Colonic mucosa (tissue), 4 donors: ENCODE measurements around the gene HMG20A. TPM values are rescaled to one million over a fixed set of nuclear protein-coding genes. Genes with fewer than 3 reads are reported as not detected.
"Not testable (repeated sequence)": the region's sequence is repeated elsewhere in the genome, so short reads cannot be mapped to it uniquely, and the experiment has no call there.

Experiments
- DNase-seq: peaks from one replicate; pipeline ENCODE4 v3.0.0-alpha.2; 2020
- H3K27ac ChIP-seq: fragments of 200-600 bp; one replicate; pipeline ENCODE4 v1.8.0; 2021
- H3K27me3 ChIP-seq: fragments of 200-600 bp; one replicate; pipeline ENCODE4 v1.8.0; 2021
- H3K36me3 ChIP-seq: fragments of 200-600 bp; one replicate; pipeline ENCODE4 v1.8.0; 2021
- H3K4me1 ChIP-seq: fragments of 200-600 bp; one replicate; pipeline ENCODE4 v1.8.0; 2021; ENCODE audit warnings: mild to moderate bottlenecking
- H3K4me3 ChIP-seq: fragments of 200-600 bp; one replicate; pipeline ENCODE4 v1.8.0; 2021
- H3K9ac ChIP-seq, 2 donors: one replicate each; pipeline ENCODE4 v1.7.0; 2013; ENCODE audit warnings: control low read depth in 2 of 2, low read depth in 2 of 2, low read length in 2 of 2
- H3K9me3 ChIP-seq: fragments of 200-600 bp; one replicate; pipeline ENCODE4 v1.8.0; 2021
- intact Hi-C: fragments of 100-400 bp; cut with DNase I; formaldehyde crosslinking; loops from one replicate; pipeline ENCODE4 v1.14.1; 2022
- total RNA-seq, 2 donors: library from RNA; stranded (reverse); fragmentation: NEBNext Ultra II Directional in 1 of 2; extraction: Animal tissue kit (Norgen Biotek cat#: 25700) in 1 of 2; gene quantifications; one replicate each; pipeline ENCODE4 v1.2.1, GENCODE V29; 2021
- TF ChIP-seq, protein P1 (sequence below): fragments of 200-600 bp; IDR thresholded peaks from one replicate; pipeline ENCODE4 v1.8.0; 2022; ENCODE audit warnings: antibody characterized with exemption, mild to moderate bottlenecking
- donor health status: healthy.
- donor health status: DM: no; HTN: no; CAD: no.
- donor health status: DM: no; HTN: no; CAD: no.

HMG20A gene
- total RNA-seq, 2 donors from 2014 or later = 32.9 to 37.1 TPM

DNA sequence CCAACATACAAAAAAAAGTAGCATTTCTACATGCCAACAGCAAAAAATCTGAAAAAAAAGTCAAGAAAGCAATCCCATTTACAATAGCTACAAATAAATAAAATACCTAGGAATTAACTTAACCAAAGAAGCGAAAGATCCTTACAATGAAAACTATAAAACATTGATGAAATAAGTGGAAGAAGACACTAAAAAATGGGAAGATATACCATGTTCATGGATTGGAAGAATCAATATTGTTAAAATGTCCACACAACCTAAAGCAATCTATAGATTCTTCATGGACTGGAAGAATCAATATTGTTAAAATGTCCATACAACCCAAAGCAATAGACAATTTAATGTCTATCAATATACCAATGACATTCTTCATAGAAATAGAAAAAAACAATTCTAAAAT lies 21.8 kb upstream of the HMG20A start:
- intact Hi-C loops = no loop called here
- no peaks in the 10 kb centered on the region for H3K9me3 ChIP-seq
- TF ChIP-seq, protein P1, sequence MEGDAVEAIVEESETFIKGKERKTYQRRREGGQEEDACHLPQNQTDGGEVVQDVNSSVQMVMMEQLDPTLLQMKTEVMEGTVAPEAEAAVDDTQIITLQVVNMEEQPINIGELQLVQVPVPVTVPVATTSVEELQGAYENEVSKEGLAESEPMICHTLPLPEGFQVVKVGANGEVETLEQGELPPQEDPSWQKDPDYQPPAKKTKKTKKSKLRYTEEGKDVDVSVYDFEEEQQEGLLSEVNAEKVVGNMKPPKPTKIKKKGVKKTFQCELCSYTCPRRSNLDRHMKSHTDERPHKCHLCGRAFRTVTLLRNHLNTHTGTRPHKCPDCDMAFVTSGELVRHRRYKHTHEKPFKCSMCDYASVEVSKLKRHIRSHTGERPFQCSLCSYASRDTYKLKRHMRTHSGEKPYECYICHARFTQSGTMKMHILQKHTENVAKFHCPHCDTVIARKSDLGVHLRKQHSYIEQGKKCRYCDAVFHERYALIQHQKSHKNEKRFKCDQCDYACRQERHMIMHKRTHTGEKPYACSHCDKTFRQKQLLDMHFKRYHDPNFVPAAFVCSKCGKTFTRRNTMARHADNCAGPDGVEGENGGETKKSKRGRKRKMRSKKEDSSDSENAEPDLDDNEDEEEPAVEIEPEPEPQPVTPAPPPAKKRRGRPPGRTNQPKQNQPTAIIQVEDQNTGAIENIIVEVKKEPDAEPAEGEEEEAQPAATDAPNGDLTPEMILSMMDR = no peak

DNA sequence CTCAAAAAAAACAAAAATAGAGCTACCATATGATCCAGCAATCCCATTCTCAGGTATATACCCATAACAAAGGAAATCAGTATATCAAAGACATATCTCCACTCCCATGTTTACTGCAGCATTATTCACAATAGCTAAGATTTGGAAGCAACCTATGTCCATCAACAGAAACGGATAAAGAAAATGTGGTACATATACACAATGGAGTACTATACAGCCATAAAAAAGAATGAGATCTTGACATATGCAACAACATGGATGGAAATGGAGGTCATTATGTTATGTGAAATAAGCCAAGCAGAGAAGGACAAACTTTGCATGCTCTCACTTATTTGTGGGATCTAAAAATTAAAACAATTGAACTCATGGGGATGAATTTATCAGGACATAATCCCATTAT lies 20.4 kb upstream of the HMG20A start:
- no peak for DNase-seq
- TF ChIP-seq, protein P1 = no peak
- H3K9ac ChIP-seq = no peak overlapping the region

More for the DNA sequence above, 21.8 kb upstream of the HMG20A start:
- H3K9ac ChIP-seq = no peak overlapping the region
- H3K36me3 ChIP-seq = no peaks in the 10 kb centered on the region
- H3K4me3 ChIP-seq = no peak overlapping the region
- no peaks in the 10 kb centered on the region for H3K27me3 ChIP-seq
- H3K27ac ChIP-seq = no peak overlapping the region
- H3K4me1 ChIP-seq = no peaks in the 10 kb centered on the region
- DNase-seq = no peak

GRCh38 chr15:77402740-77403379 lies 17.8 kb upstream of the HMG20A start:
- Histone ChIP-seq H3K9ac (no peak overlapping the region), H3K4me3 (no peak overlapping the region), H3K27me3 (no peaks in the 10 kb centered on the region), H3K9me3 (no peaks in the 10 kb centered on the region), H3K4me1 (no peaks in the 10 kb centered on the region), H3K27ac (no peak overlapping the region), H3K36me3 (no peaks in the 10 kb centered on the region)
- no peak for DNase-seq
- intact Hi-C loops = no loop called here
- TF ChIP-seq, protein P1 = no peak

More for the DNA sequence above, 20.4 kb upstream of the HMG20A start:
- H3K27me3 ChIP-seq = no peaks in the 10 kb centered on the region
- no peak overlapping the region for H3K4me3 ChIP-seq
- H3K36me3 ChIP-seq = no peaks in the 10 kb centered on the region
- intact Hi-C loops = no loop called here
- H3K27ac ChIP-seq = no peak overlapping the region
- no peaks in the 10 kb centered on the region for H3K4me1 ChIP-seq
- no peaks in the 10 kb centered on the region for H3K9me3 ChIP-seq

- H3K4me3 ChIP-seq, H3K4me1 ChIP-seq, intact Hi-C loops, H3K9ac ChIP-seq, H3K27ac ChIP-seq, H3K36me3 ChIP-seq, H3K9me3 ChIP-seq, H3K27me3 ChIP-seq, DNase-seq: not testable (repeated sequence)
Observed at GRCh38 chr15:77406173-77406759, 14.4 kb upstream of the HMG20A start.

- H3K4me3 ChIP-seq = no peak overlapping the region
- TF ChIP-seq, protein P1 = no peak
- no peak overlapping the region for H3K9ac ChIP-seq
- intact Hi-C loops = no loop called here
- no peaks in the 10 kb centered on the region for H3K9me3 ChIP-seq
- H3K36me3 ChIP-seq = no peaks in the 10 kb centered on the region
- no peak overlapping the region for H3K27ac ChIP-seq
- peaks cover 7% of the 10 kb centered on the region for H3K4me1 ChIP-seq
- no peak for DNase-seq
- H3K27me3 ChIP-seq = no peaks in the 10 kb centered on the region
Observed at GRCh38 chr15:77406846-77407245, 13.8 kb upstream of the HMG20A start.
